Stimulated activated CD4-positive, alpha-beta T cell treated with anti-CD3 and anti-CD28 coated beads, TNF-alpha, amount 100 ng/mL, for 1 hour (primary cell): Measurements from ENCODE around the gene CEBPZ.
"Not testable (repeated sequence)": the region's sequence is repeated elsewhere in the genome, so short reads cannot be mapped to it uniquely, and the experiment has no call there.

Experiments used
- DNase-seq, 3 donors: peaks; one replicate each; pipeline ENCODE4 v3.0.0-alpha.2; 2020; ENCODE audit warnings: low read depth in 3 of 3, low spot score in 1 of 3

Gene CEBPZ

GRCh38 chr2:37219046-37219445 lies 12.3 kb downstream of the CEBPZ start:
- no peak for DNase-seq

- DNase-seq, result no peak
Observed at GRCh38 chr2:37215250-37215649, 16.1 kb downstream of the CEBPZ start.

- DNase-seq, result no peak
Observed at GRCh38 chr2:37211939-37212338, 19.5 kb downstream of the CEBPZ start.

- DNase-seq, result no peak
Observed at GRCh38 chr2:37211212-37211611, 20.2 kb downstream of the CEBPZ start.

- DNase-seq, result not testable (repeated sequence)
Observed at GRCh38 chr2:37206760-37207159, 24.6 kb downstream of the CEBPZ start.

GRCh38 chr2:37205689-37206341 lies 25.6 kb downstream of the CEBPZ start:
- no peak for DNase-seq

GRCh38 chr2:37205071-37205661 lies 26.2 kb downstream of the CEBPZ start:
- DNase-seq, result not testable (repeated sequence)

GRCh38 chr2:37203708-37204107 lies 27.7 kb downstream of the CEBPZ start:
- no peak for DNase-seq

GRCh38 chr2:37201766-37202165 lies 29.6 kb downstream of the CEBPZ start:
- DNase-seq, result no peak

- DNase-seq, result no peak
Observed at GRCh38 chr2:37201208-37201607, 30.2 kb downstream of the CEBPZ start.

GRCh38 chr2:37198681-37199065 lies 32.7 kb downstream of the CEBPZ start:
- DNase-seq, result no peak

GRCh38 chr2:37196320-37197195 lies 34.8 kb downstream of the CEBPZ start, which contains the start of gene CEBPZOS:
TSS of gene CEBPZOS (plus strand) at chr2:37196496. CDS start at chr2:37199705, 3,209 bp downstream.
- peak; percentile 78 to 89 (median 84) for DNase-seq

GRCh38 chr2:37195862-37196319 lies 35.5 kb downstream of the CEBPZ start:
- DNase-seq, result not testable (repeated sequence)

- DNase-seq, result no peak
Observed at GRCh38 chr2:37192551-37192950, 38.8 kb downstream of the CEBPZ start.

- DNase-seq, result no peak
Observed at GRCh38 chr2:37191747-37192146, 39.6 kb downstream of the CEBPZ start.

GRCh38 chr2:37191253-37191652 lies 40.1 kb downstream of the CEBPZ start:
- DNase-seq, result no peak

GRCh38 chr2:37190290-37190689 lies 41.1 kb downstream of the CEBPZ start:
- no peak for DNase-seq

GRCh38 chr2:37189452-37190153 lies 41.8 kb downstream of the CEBPZ start:
- DNase-seq, result no peak

GRCh38 chr2:37188570-37188969 lies 42.8 kb downstream of the CEBPZ start, which contains the start of gene SULT6B1:
TSS of gene SULT6B1 (minus strand) at chr2:37188670. CDS start at chr2:37188640, 30 bp downstream.
- no peak for DNase-seq

GRCh38 chr2:37181726-37182684 lies 49.4 kb downstream of the CEBPZ start:
- no peak for DNase-seq
